GM12891 (cell line): ENCODE measurements around the gene DDX59.

Experiments
- PAX5 ChIP-seq: IDR thresholded peaks from 2 replicates; pipeline ENCODE4 v1.6.1; 2011; ENCODE audit warnings: low read length, moderate library complexity, mild to moderate bottlenecking; ENCODE audit not compliant: insufficient read depth, severe bottlenecking
- POLR2A ChIP-seq: IDR thresholded peaks from 2 replicates; pipeline ENCODE4 v1.6.1; 2011; ENCODE audit warnings: low read depth, low read length, control low read depth
- POLR2AphosphoS5 ChIP-seq: IDR thresholded peaks from 2 replicates; pipeline ENCODE4 v1.6.1; 2011; ENCODE audit warnings: low read depth, low read length, control low read depth
- POU2F2 ChIP-seq: IDR thresholded peaks from 2 replicates; pipeline ENCODE4 v1.6.1; 2011; ENCODE audit warnings: low read depth, mild to moderate bottlenecking, control low read depth, low read length, moderate library complexity
- SPI1 ChIP-seq: IDR thresholded peaks from 2 replicates; pipeline ENCODE4 v1.6.1; 2011; ENCODE audit warnings: low read depth, low read length, control low read depth
- TAF1 ChIP-seq: IDR thresholded peaks from 2 replicates; pipeline ENCODE4 v1.6.1; 2011; ENCODE audit warnings: low read depth, low read length, control low read depth

DNA sequence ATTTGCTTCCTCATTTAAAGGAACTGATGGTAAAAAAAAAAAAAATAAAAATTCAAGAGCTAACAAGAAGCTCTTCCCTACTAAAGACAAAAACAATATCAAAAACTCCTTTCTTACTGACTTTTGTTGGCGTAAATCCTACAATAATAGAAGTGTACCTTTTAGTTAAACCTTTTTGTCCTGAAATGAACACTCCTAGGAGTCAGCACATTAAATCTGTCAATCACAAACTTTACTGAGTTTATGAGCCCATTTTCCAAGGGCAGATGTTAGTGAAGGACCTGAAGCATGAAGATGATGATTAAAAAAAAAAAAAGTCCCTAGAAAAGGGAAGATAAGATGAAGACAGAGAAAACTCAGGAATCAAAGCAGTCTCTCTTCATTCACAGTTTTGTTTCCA, 22.6 kb upstream of the DDX59 start:
- TF ChIP-seq TAF1, result no peak
- TF ChIP-seq POLR2A, result no peak
- no peak for TF ChIP-seq POLR2AphosphoS5
- no peak for TF ChIP-seq SPI1
- TF ChIP-seq PAX5, result no peak
- no peak for TF ChIP-seq POU2F2
